ENCODE data around the gene FBXW7.

Gene FBXW7

DNA sequence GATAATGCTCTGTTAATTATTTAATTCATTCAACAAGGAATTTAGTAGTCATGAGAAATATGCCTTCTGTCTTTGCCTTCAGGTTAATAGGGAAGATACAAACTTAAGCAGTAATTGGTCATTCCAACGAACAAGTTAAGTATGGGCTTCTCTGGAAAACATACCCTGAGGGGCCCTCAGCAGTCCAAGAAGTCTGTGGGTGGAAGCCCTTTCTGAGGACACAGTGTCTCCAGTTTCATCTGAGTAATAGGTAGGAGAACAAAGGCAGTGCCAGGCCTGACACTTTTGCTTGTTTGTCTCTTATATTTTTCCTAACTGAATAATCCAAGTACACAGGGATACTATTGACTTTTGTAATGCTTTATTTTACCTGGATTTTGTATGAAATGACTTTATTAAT is 262.5 kb downstream of the FBXW7 start:
- DNase-seq: no peak
